ENCODE data around the gene CARD14.

GRCh38 chr17:80253631-80254395, 84.0 kb downstream of the CARD14 start:
- TF ChIP-seq CTCF (IDR thresholded peaks at IDR 0.05 in 8 of 11, conservative IDR thresholded peaks at IDR 0.05 in 3 of 11) = no peak
- TF ChIP-seq POLR2A (IDR thresholded peaks at IDR 0.05) = no peak
